ENCODE measurements around the gene EXOC1.
A peak's percentile ranks its signal among the peaks of the same experiment; 100 is the strongest.
"Not testable (repeated sequence)": the region's sequence is repeated elsewhere in the genome, so short reads cannot be mapped to it uniquely, and the experiment has no call there.

EXOC1 gene

GRCh38 chr4:55853484-55854046 lies at the start of gene EXOC1:
TSS of gene EXOC1 (plus strand) at chr4:55853648. CDS start at chr4:55858324, 4,676 bp downstream.
- peak; percentile 97 for ATAC-seq
- DNase-seq, result peak; percentile 99

GRCh38 chr4:55807556-55807955 lies 45.9 kb upstream of the EXOC1 start:
- DNase-seq, result no peak
- no peak for ATAC-seq

- DNase-seq, result no peak
- no peak for ATAC-seq
These were observed 45.3 kb upstream of the EXOC1 start for GRCh38 chr4:55808186-55808585.

GRCh38 chr4:55808632-55809031 lies 44.8 kb upstream of the EXOC1 start:
- ATAC-seq (no peak), DNase-seq (no peak)

GRCh38 chr4:55817691-55818090 lies 35.8 kb upstream of the EXOC1 start:
- ATAC-seq (no peak), DNase-seq (no peak)

- DNase-seq (peak; percentile 8), ATAC-seq (no peak)
These were observed 33.8 kb upstream of the EXOC1 start, which contains the start of gene EXOC1L for GRCh38 chr4:55819634-55820033. TSS of gene EXOC1L (plus strand) at chr4:55819790. CDS start at chr4:55820027, 237 bp downstream.

GRCh38 chr4:55820279-55820678 lies 33.2 kb upstream of the EXOC1 start:
- DNase-seq (no peak), ATAC-seq (no peak)

- ATAC-seq (no peak), DNase-seq (no peak)
These were observed 31.1 kb upstream of the EXOC1 start for GRCh38 chr4:55822329-55822728.

- no peak for ATAC-seq
These were observed 28.6 kb upstream of the EXOC1 start for GRCh38 chr4:55824865-55825264.

GRCh38 chr4:55826986-55827385 lies 26.5 kb upstream of the EXOC1 start:
- no peak for DNase-seq
- no peak for ATAC-seq

More at GRCh38 chr4:55824865-55825264, 28.6 kb upstream of the EXOC1 start:
- no peak for DNase-seq

GRCh38 chr4:55827582-55827981 lies 25.9 kb upstream of the EXOC1 start:
- ATAC-seq (no peak), DNase-seq (no peak)

- ATAC-seq (no peak), DNase-seq (no peak)
These were observed 23.4 kb upstream of the EXOC1 start for GRCh38 chr4:55830048-55830447.

- ATAC-seq (no peak), DNase-seq (no peak)
These were observed 22.7 kb upstream of the EXOC1 start for GRCh38 chr4:55830716-55831115.

- ATAC-seq, result no peak
These were observed 19.2 kb upstream of the EXOC1 start for GRCh38 chr4:55834086-55834795.

GRCh38 chr4:55837903-55838302 lies 15.5 kb upstream of the EXOC1 start:
- ATAC-seq (no peak), DNase-seq (no peak)

More at GRCh38 chr4:55834086-55834795, 19.2 kb upstream of the EXOC1 start:
- DNase-seq, result no peak

- DNase-seq (no peak), ATAC-seq (no peak)
These were observed 15.1 kb upstream of the EXOC1 start for GRCh38 chr4:55838356-55838755.

GRCh38 chr4:55838952-55839351 lies 14.5 kb upstream of the EXOC1 start:
- DNase-seq (no peak), ATAC-seq (no peak)

GRCh38 chr4:55840956-55841355 lies 12.5 kb upstream of the EXOC1 start:
- no peak for DNase-seq

GRCh38 chr4:55841373-55842239 lies 11.8 kb upstream of the EXOC1 start:
- ATAC-seq, result not testable (repeated sequence)

More at GRCh38 chr4:55840956-55841355, 12.5 kb upstream of the EXOC1 start:
- ATAC-seq, result no peak

GRCh38 chr4:55842312-55842711 lies 11.1 kb upstream of the EXOC1 start:
- not testable (repeated sequence) for ATAC-seq, DNase-seq

More at GRCh38 chr4:55841373-55842239, 11.8 kb upstream of the EXOC1 start:
- DNase-seq, result not testable (repeated sequence)

GRCh38 chr4:55849724-55850123 lies 3.7 kb upstream of the EXOC1 start:
- DNase-seq, result no peak
- ATAC-seq, result no peak

GRCh38 chr4:55851885-55852284 lies 1.6 kb upstream of the EXOC1 start:
- ATAC-seq, result peak; percentile 60
- peak; percentile 28 for DNase-seq

GRCh38 chr4:55854129-55854528 lies 681 bp downstream of the EXOC1 start:
- ATAC-seq (no peak), DNase-seq (no peak)
